Inflammatory macrophage (primary cell): ENCODE measurements around the gene CNST.

ENCODE experiments used
- DNase-seq, 2 donors: peaks; one replicate each; pipeline ENCODE4 v3.0.0-alpha.2; 2020 to 2022

The CNST gene

GRCh38 chr1:246678816-246679793 is 112.8 kb downstream of the CNST start:
- DNase-seq = no peak

GRCh38 chr1:246679794-246680177 is 113.5 kb downstream of the CNST start:
- no peak for DNase-seq

GRCh38 chr1:246680190-246680589 is 113.9 kb downstream of the CNST start:
- DNase-seq = no peak

GRCh38 chr1:246680696-246681130 is 114.5 kb downstream of the CNST start:
- no peak for DNase-seq

GRCh38 chr1:246681900-246682895 is 115.9 kb downstream of the CNST start:
- no peak for DNase-seq

GRCh38 chr1:246683521-246683920 is 117.3 kb downstream of the CNST start:
- no peak for DNase-seq

- no peak for DNase-seq
Measured at GRCh38 chr1:246687002-246687401, 120.7 kb downstream of the CNST start.

- peak; percentile 81 to 85 for DNase-seq
Measured at GRCh38 chr1:246689409-246690008, 123.3 kb downstream of the CNST start.

GRCh38 chr1:246690100-246690499 is 123.8 kb downstream of the CNST start:
- no peak for DNase-seq

- DNase-seq = no peak
Measured at GRCh38 chr1:246691622-246692495, 125.6 kb downstream of the CNST start.

- peak; percentile 31 to 43 for DNase-seq
Measured at GRCh38 chr1:246694213-246694895, 128.1 kb downstream of the CNST start.

GRCh38 chr1:246695136-246695535 is 128.9 kb downstream of the CNST start:
- DNase-seq = peak in 1 of 2 donors; percentile 25

- no peak for DNase-seq
Measured at GRCh38 chr1:246695666-246696065, 129.4 kb downstream of the CNST start.

- no peak for DNase-seq
Measured at GRCh38 chr1:246698466-246699094, 132.3 kb downstream of the CNST start.

- DNase-seq = peak; percentile 91 to 95
Measured at GRCh38 chr1:246699095-246699735, 133.0 kb downstream of the CNST start.

- no peak for DNase-seq
Measured at GRCh38 chr1:246703581-246703980, 137.3 kb downstream of the CNST start.

GRCh38 chr1:246705368-246705767 is 139.1 kb downstream of the CNST start:
- DNase-seq = peak in 1 of 2 donors; percentile 71

- no peak for DNase-seq
Measured at GRCh38 chr1:246708166-246708565, 141.9 kb downstream of the CNST start.

GRCh38 chr1:246709196-246709595 is 142.9 kb downstream of the CNST start:
- DNase-seq = no peak

- peak; percentile 27 for DNase-seq
Measured at GRCh38 chr1:246709835-246710234, 143.6 kb downstream of the CNST start.
